ENCODE measurements around the gene KCNMB4. TPM values are rescaled to one million over a fixed set of nuclear protein-coding genes. Genes with fewer than 3 reads are reported as not detected.

Gene KCNMB4
- total RNA-seq, 6 experiments from 2014 or later, result 0.25 to 1.3 (median 0.57) TPM

DNA sequence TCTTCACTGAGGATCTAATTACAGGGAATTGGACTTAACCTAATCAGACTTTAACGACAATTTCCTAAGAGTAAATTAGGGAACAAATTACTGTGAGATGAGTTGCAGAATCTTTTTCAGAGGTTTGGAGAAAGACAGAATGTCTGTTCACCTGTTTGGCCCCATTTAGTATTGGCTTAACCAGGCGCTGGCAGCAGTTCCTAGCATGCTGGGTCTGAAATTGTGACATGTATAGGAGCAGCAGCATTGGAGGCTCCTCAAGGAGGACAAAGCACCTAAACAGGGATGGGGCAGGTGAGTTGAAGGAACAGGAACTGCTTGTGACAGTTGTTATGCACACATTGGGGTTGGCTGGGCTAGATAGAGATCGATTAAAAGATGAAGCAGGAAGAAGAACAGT, 51.0 kb downstream of the KCNMB4 start:
- ATAC-seq, result no peak
- intact Hi-C loops (cut with DNase I), result no loop called here
- H3K36me3 ChIP-seq, result no peaks in the 10 kb centered on the region
- WGBS (ENCODE audit: insufficient coverage, low coverage, low lambda C conversion rate, missing lambda C conversion rate), result 70% methylated on average over 3 of the region's 3 CpGs
- no peak for DNase-seq
- no peaks in the 10 kb centered on the region for H3K4me1 ChIP-seq
- TF ChIP-seq, protein P1, sequence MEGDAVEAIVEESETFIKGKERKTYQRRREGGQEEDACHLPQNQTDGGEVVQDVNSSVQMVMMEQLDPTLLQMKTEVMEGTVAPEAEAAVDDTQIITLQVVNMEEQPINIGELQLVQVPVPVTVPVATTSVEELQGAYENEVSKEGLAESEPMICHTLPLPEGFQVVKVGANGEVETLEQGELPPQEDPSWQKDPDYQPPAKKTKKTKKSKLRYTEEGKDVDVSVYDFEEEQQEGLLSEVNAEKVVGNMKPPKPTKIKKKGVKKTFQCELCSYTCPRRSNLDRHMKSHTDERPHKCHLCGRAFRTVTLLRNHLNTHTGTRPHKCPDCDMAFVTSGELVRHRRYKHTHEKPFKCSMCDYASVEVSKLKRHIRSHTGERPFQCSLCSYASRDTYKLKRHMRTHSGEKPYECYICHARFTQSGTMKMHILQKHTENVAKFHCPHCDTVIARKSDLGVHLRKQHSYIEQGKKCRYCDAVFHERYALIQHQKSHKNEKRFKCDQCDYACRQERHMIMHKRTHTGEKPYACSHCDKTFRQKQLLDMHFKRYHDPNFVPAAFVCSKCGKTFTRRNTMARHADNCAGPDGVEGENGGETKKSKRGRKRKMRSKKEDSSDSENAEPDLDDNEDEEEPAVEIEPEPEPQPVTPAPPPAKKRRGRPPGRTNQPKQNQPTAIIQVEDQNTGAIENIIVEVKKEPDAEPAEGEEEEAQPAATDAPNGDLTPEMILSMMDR (IDR thresholded peaks at IDR 0.05), result no peak
- TF ChIP-seq POLR2A (IDR thresholded peaks at IDR 0.05), result no peak
- no peaks in the 10 kb centered on the region for H3K9me3 ChIP-seq
- H3K27me3 ChIP-seq, result no peaks in the 10 kb centered on the region
- no peak overlapping the region for H3K4me3 ChIP-seq
- no peak overlapping the region for H3K27ac ChIP-seq

DNA sequence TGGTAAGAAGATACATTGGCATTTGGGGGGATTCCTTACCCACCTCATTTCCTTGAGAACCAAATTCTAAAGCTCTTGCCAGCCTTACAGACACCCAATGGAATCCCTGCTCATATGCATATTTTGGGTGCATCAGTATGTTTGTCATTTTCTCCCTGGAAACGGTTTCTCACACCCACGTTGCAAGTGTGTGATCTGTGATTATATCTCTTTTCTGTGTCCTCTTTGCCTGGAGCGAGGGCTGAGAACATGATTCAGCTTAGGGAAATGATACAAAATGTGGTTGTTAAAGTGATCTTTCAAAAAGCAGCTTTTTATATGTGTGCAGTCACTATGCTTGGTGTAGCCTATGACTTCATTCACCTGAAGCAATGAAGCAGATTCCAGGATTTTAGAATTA, 52.0 kb downstream of the KCNMB4 start:
- H3K27me3 ChIP-seq, result no peaks in the 10 kb centered on the region
- H3K36me3 ChIP-seq, result no peaks in the 10 kb centered on the region
- H3K27ac ChIP-seq, result no peak overlapping the region
- TF ChIP-seq POLR2A (IDR thresholded peaks at IDR 0.05), result no peak
- TF ChIP-seq, protein P1 (IDR thresholded peaks at IDR 0.05), result no peak
- H3K9me3 ChIP-seq, result no peaks in the 10 kb centered on the region
- ATAC-seq (no peak), DNase-seq (no peak)
- 62% methylated on average over 3 of the region's 3 CpGs for WGBS (ENCODE audit: insufficient coverage, low coverage, low lambda C conversion rate, missing lambda C conversion rate)
- no peaks in the 10 kb centered on the region for H3K4me1 ChIP-seq
- intact Hi-C loops (cut with DNase I), result no loop called here
- H3K4me3 ChIP-seq, result no peak overlapping the region

DNA sequence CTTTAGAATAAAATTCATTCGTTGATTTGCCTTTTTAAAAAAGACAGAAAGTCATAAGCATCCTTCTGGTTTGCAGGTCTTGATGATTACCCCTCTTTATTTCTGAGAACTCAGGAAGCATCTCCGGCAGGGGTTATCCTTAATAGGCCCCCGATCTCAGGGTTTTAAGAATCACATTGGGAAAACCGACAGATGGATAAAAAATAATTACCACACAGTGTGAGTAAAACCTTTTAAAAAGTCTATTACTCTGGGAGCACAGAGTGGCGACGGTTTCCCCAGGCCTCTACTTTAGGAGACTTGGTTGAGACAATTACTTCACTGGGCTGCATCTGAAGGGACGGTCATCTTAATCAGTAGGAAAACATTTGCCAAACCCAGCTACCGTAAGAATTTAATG, 56.5 kb downstream of the KCNMB4 start:
- TF ChIP-seq, protein P1 (IDR thresholded peaks at IDR 0.05), result no peak
- no peak for TF ChIP-seq POLR2A (IDR thresholded peaks at IDR 0.05)
- no peaks in the 10 kb centered on the region for H3K9me3 ChIP-seq
- ATAC-seq (no peak), DNase-seq (no peak)
- H3K4me3 ChIP-seq, result no peak overlapping the region
- WGBS (ENCODE audit: insufficient coverage, low coverage, low lambda C conversion rate, missing lambda C conversion rate), result 75% methylated on average over 8 of the region's 8 CpGs
- intact Hi-C loops (cut with DNase I), result no loop called here
- H3K4me1 ChIP-seq, result no peaks in the 10 kb centered on the region
- H3K27me3 ChIP-seq, result no peaks in the 10 kb centered on the region
- no peak overlapping the region for H3K27ac ChIP-seq
- no peaks in the 10 kb centered on the region for H3K36me3 ChIP-seq

- ATAC-seq (no peak), DNase-seq (no peak)
- TF ChIP-seq, protein P1 (IDR thresholded peaks at IDR 0.05), result no peak
- TF ChIP-seq POLR2A (IDR thresholded peaks at IDR 0.05), result no peak
- Histone ChIP-seq H3K9me3 (no peaks in the 10 kb centered on the region), H3K36me3 (no peaks in the 10 kb centered on the region), H3K27me3 (no peaks in the 10 kb centered on the region), H3K27ac (no peak overlapping the region), H3K4me1 (no peaks in the 10 kb centered on the region), H3K4me3 (no peak overlapping the region)
- WGBS (ENCODE audit: insufficient coverage, low coverage, low lambda C conversion rate, missing lambda C conversion rate), result 58% methylated on average over 1 of the region's 1 CpG
- intact Hi-C loops (cut with DNase I), result no loop called here
Measured at GRCh38 chr12:70426620-70427019, 60.5 kb downstream of the KCNMB4 start.

DNA sequence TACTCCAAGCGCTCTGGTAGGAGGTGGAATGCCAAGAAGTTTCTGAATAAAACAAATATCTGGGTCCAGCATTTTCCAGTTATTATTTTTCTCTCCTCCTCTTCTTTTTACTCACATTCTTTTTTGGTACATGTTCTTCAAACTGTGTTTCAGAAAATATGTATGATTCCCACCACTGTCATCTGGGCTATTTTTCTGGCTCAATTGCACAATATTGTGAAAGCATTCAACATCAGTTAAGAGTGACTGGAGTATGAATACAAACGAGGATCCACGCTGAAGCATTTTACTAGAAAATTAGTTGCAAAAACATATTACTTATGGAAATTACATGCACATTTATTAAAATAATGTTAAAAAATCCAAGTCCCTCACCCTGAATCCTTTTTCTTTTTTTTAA, 61.5 kb downstream of the KCNMB4 start:
- Histone ChIP-seq H3K27ac (no peak overlapping the region), H3K4me3 (no peak overlapping the region), H3K36me3 (no peaks in the 10 kb centered on the region), H3K4me1 (no peaks in the 10 kb centered on the region), H3K9me3 (no peaks in the 10 kb centered on the region), H3K27me3 (no peaks in the 10 kb centered on the region)
- TF ChIP-seq, protein P1 (IDR thresholded peaks at IDR 0.05), result no peak
- no peak for TF ChIP-seq POLR2A (IDR thresholded peaks at IDR 0.05)
- ATAC-seq (no peak), DNase-seq (no peak)
- WGBS (ENCODE audit: insufficient coverage, low coverage, low lambda C conversion rate, missing lambda C conversion rate), result 71% methylated on average over 3 of the region's 3 CpGs
- intact Hi-C loops (cut with DNase I), result no loop called here

Data from right lobe of liver (tissue), 6 donors.